HepG2 (cell line): ENCODE data around the gene LCORL.

Experiments
- JUN ChIP-seq: sonication (generic); formaldehyde crosslinking; IDR thresholded peaks from 2 replicates; pipeline ENCODE4 v1.4.0; 2020; ENCODE audit warnings: mild to moderate bottlenecking, missing genetic modification reagents
- POLR2AphosphoS2 ChIP-seq: IDR thresholded peaks from 2 replicates; pipeline ENCODE4 v1.6.1; 2011; ENCODE audit warnings: low read depth, low read length, improper control_type of control experiment
- RELA ChIP-seq: sonication (generic); formaldehyde crosslinking; IDR thresholded peaks from 2 replicates; pipeline ENCODE4 v1.4.0; 2020; ENCODE audit warnings: missing genetic modification reagents
- TF ChIP-seq, protein P1 (sequence below): sonication (generic); formaldehyde crosslinking; IDR thresholded peaks from 2 replicates; pipeline ENCODE4 v1.4.0; 2020; ENCODE audit warnings: mild to moderate bottlenecking, missing genetic modification reagents
- TF ChIP-seq, protein P2 (sequence below): sonication (generic); formaldehyde crosslinking; IDR thresholded peaks from 2 replicates; pipeline ENCODE4 v1.5.0; 2020; ENCODE audit warnings: mild to moderate bottlenecking, missing genetic modification reagents, moderate library complexity
- TF ChIP-seq, protein P3 (sequence below): sonication (generic); formaldehyde crosslinking; IDR thresholded peaks from 2 replicates; pipeline ENCODE4 v1.5.1; 2020; ENCODE audit warnings: missing genetic modification reagents, mild to moderate bottlenecking, borderline replicate concordance

DNA sequence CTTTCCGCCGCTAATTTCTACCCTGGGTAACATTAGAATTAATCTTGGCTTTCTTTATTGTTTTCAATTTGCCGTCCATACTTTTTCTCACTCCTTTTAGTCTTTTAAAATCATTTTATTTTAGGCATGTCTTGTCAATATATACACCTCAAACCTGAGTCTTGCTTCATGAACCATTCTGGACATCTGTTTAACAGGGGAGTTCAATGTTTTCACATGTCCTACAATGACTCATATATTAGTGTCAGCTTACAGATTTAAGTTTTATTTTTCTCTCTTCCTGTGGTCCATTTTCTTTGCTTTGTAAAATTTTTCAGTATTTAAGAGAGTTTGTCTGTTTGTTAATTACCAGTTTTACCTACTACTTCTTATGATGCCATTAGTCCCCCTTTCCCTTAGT is 89.5 kb downstream of the LCORL start:
- TF ChIP-seq JUN (CRISPR knock-in tag) (no peak), RELA (CRISPR knock-in tag) (no peak), POLR2AphosphoS2 (no peak)
- TF ChIP-seq, protein P1, sequence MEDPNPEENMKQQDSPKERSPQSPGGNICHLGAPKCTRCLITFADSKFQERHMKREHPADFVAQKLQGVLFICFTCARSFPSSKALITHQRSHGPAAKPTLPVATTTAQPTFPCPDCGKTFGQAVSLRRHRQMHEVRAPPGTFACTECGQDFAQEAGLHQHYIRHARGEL (CRISPR knock-in tag) = no peak
- TF ChIP-seq, protein P2, sequence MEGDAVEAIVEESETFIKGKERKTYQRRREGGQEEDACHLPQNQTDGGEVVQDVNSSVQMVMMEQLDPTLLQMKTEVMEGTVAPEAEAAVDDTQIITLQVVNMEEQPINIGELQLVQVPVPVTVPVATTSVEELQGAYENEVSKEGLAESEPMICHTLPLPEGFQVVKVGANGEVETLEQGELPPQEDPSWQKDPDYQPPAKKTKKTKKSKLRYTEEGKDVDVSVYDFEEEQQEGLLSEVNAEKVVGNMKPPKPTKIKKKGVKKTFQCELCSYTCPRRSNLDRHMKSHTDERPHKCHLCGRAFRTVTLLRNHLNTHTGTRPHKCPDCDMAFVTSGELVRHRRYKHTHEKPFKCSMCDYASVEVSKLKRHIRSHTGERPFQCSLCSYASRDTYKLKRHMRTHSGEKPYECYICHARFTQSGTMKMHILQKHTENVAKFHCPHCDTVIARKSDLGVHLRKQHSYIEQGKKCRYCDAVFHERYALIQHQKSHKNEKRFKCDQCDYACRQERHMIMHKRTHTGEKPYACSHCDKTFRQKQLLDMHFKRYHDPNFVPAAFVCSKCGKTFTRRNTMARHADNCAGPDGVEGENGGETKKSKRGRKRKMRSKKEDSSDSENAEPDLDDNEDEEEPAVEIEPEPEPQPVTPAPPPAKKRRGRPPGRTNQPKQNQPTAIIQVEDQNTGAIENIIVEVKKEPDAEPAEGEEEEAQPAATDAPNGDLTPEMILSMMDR = no peak
- TF ChIP-seq, protein P3, sequence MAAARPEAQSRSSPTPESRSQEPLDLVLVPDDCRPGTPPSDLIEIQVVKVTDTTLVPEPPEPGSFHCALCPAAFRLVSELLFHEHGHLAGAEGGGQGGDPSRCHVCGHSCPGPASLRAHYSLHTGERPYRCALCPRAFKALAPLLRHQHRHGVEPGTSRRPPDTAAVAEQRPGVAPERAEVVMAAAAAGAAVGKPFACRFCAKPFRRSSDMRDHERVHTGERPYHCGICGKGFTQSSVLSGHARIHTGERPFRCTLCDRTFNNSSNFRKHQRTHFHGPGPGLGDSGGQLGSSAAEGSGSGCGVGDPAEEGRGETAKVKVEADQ (CRISPR knock-in tag) = no peak
